ENCODE results near the gene GATAD2B.
"Not testable (repeated sequence)": the region's sequence is repeated elsewhere in the genome, so short reads cannot be mapped to it uniquely, and the experiment has no call there.

The GATAD2B gene

DNA sequence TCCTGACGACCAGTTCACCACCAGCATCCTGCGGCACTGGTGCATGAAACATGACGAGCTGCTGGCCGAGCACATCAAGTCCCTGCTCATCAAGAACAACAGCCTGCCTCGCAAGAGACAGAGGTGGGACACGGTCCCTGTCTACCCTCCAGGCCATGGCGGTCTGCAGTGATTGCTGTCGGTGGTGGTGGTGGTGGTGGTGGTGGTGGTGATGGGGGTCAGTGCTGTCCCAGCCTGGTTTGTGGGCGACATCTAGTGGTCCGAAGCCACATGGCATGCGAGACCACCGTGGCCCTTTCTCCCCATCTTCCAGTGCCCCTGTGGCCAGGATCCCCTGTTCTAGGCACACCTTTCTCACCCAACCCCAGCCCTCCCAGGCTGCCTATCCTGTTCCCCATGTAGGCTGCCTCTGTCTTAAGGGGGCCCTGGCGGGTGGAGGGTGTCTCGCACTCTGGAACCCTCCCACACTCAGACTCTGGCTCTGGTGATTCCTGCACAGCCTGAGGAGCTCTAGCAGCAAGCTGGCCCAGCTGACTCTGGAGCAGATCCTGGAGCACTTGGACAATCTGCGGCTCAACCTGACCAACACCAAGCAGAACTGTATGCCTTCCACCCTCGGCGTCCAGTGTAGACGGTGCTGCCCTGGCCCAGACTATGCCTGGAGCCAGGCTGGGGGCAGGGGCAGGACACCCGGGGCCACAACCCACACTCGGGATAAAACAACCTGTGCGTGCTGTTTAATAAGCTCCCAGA lies 150.8 kb downstream of the GATAD2B start:
- no peak for DNase-seq (ENCODE audit: low spot score)
- in situ Hi-C loops (cut with MboI; ENCODE audit: low sequenced_read_pairs, unreplicated experiment): no loop called here
- TF ChIP-seq, protein P1, sequence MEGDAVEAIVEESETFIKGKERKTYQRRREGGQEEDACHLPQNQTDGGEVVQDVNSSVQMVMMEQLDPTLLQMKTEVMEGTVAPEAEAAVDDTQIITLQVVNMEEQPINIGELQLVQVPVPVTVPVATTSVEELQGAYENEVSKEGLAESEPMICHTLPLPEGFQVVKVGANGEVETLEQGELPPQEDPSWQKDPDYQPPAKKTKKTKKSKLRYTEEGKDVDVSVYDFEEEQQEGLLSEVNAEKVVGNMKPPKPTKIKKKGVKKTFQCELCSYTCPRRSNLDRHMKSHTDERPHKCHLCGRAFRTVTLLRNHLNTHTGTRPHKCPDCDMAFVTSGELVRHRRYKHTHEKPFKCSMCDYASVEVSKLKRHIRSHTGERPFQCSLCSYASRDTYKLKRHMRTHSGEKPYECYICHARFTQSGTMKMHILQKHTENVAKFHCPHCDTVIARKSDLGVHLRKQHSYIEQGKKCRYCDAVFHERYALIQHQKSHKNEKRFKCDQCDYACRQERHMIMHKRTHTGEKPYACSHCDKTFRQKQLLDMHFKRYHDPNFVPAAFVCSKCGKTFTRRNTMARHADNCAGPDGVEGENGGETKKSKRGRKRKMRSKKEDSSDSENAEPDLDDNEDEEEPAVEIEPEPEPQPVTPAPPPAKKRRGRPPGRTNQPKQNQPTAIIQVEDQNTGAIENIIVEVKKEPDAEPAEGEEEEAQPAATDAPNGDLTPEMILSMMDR (IDR thresholded peaks at IDR 0.05; ENCODE audit: borderline replicate concordance, control extremely low read depth, extremely low read depth, insufficient read depth, missing control alignments): peak; percentile 35

- TF ChIP-seq, protein P1 (IDR thresholded peaks at IDR 0.05; ENCODE audit: borderline replicate concordance, control extremely low read depth, extremely low read depth, insufficient read depth, missing control alignments): no peak
- DNase-seq (ENCODE audit: low spot score): no peak
- in situ Hi-C loops (cut with MboI; ENCODE audit: low sequenced_read_pairs, unreplicated experiment): no loop called here
These were observed 151.5 kb downstream of the GATAD2B start for GRCh38 chr1:153771261-153771660.

DNA sequence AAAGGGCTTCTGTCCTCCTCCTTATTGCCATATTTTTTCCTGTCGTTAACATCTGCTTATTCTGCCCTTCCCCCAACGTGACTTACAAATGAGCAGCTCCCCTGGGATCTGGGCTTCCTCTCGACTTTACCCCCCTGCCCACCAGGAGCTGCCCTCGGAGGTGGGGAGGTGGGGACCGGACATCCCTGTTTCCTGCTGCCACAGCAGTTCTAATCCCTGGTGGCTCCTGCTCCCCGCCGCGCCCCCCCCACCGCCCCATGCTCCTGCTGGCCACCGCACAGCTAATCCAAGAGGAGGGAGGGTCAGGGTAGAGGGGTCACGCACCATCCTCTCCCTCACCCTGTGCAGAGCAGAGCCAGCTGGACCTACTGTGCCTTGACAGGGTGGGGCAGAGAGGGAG lies 152.0 kb downstream of the GATAD2B start:
- TF ChIP-seq, protein P1 (IDR thresholded peaks at IDR 0.05; ENCODE audit: borderline replicate concordance, control extremely low read depth, extremely low read depth, insufficient read depth, missing control alignments): no peak
- in situ Hi-C loops (cut with MboI; ENCODE audit: low sequenced_read_pairs, unreplicated experiment): no loop called here
- no peak for DNase-seq (ENCODE audit: low spot score)

- in situ Hi-C loops (cut with MboI; ENCODE audit: low sequenced_read_pairs, unreplicated experiment): no loop called here
These were observed 153.6 kb downstream of the GATAD2B start for GRCh38 chr1:153769221-153769620.

DNA sequence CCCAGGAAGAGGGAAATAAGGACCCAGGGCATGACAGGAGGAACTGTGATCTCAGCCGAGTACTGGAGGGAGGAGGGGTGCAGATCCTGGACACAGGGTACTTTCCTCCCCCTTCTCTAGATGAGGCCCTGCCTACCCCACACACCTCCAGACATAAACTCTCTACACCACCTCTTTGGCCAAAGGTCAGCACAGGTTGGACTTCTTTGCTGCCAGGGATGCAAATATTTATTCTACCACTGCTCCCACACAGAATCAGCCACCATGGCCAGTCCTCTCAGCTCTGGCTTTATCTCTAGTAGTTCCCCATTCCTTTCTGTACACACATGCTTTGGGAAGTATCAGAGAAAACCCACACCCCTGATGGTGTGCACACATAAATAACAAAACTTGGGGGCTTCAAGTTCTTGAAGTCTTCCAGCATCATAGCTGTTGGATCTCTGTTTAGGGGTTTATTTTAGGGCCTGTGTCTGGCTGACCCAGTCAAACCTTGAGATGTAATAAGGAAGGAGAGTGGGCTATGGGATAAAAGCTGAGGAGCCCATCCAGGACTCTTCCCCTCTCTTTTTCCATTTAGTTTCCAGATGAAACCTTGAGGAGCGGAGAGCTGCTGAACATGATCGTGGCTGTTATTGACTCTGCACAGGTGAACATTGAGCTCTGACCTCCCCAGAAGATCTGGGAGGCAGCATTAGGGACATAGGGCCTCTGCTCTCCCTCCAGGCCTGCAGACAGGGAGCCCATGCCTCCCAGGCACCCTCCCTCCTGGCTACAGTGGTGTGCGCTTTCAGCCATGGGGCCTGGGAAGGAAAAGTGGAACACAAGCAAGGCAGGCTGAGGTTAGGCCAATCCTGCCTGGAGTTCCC lies 154.2 kb downstream of the GATAD2B start:
- TF ChIP-seq, protein P1 (IDR thresholded peaks at IDR 0.05; ENCODE audit: borderline replicate concordance, control extremely low read depth, extremely low read depth, insufficient read depth, missing control alignments): no peak
- no peak for DNase-seq (ENCODE audit: low spot score)
- in situ Hi-C loops (cut with MboI; ENCODE audit: low sequenced_read_pairs, unreplicated experiment): no loop called here

More at GRCh38 chr1:153769221-153769620, 153.6 kb downstream of the GATAD2B start:
- DNase-seq (ENCODE audit: low spot score): no peak
- TF ChIP-seq, protein P1 (IDR thresholded peaks at IDR 0.05; ENCODE audit: borderline replicate concordance, control extremely low read depth, extremely low read depth, insufficient read depth, missing control alignments): no peak

DNA sequence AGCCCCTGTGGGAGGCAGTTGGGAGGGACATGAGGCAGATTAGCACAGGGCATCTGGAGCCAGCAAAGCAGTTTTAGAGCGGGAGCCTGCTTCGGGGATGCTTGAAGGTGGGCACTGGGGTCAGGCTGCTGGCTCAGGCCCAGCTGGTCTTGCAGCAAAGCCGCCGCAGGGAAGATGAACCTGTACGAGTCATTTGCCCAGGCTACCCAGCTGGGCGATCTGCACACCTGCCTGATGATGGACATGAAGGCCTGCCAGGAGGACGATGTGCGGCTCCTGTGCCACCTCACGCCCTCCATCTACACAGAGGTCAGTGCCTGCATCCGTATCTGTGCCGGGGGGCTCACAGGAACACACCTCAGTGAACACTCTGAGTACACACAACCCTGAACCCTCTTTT lies 155.3 kb downstream of the GATAD2B start:
- TF ChIP-seq, protein P1 (IDR thresholded peaks at IDR 0.05; ENCODE audit: borderline replicate concordance, control extremely low read depth, extremely low read depth, insufficient read depth, missing control alignments): no peak
- DNase-seq (ENCODE audit: low spot score): no peak
- in situ Hi-C loops (cut with MboI; ENCODE audit: low sequenced_read_pairs, unreplicated experiment): no loop called here

- in situ Hi-C loops (cut with MboI; ENCODE audit: low sequenced_read_pairs, unreplicated experiment); DNase-seq (ENCODE audit: low spot score): not testable (repeated sequence)
These were observed 156.1 kb downstream of the GATAD2B start for GRCh38 chr1:153766663-153767062.

Measured in GM13976 (cell line).